ENCODE results near the gene DCN.

The DCN gene

GRCh38 chr12:91186156-91186555 is 3.5 kb upstream of the DCN start:
- no peak for DNase-seq (ENCODE audit: low read depth)

- DNase-seq (ENCODE audit: low read depth), result no peak
Observed at GRCh38 chr12:91185421-91185820, 2.8 kb upstream of the DCN start.

- no peak for DNase-seq (ENCODE audit: low read depth)
Observed at GRCh38 chr12:91183551-91183950, 934 bp upstream of the DCN start.

GRCh38 chr12:91180582-91181395 is 1.8 kb downstream of the DCN start:
- DNase-seq (ENCODE audit: low read depth), result peak; percentile 44

GRCh38 chr12:91179966-91180561 is 2.6 kb downstream of the DCN start:
- no peak for DNase-seq (ENCODE audit: low read depth)

- DNase-seq (ENCODE audit: low read depth), result peak; percentile 34
Observed at GRCh38 chr12:91179315-91179714, 3.3 kb downstream of the DCN start.

GRCh38 chr12:91178781-91179180 is 3.8 kb downstream of the DCN start:
- no peak for DNase-seq (ENCODE audit: low read depth)

- DNase-seq (ENCODE audit: low read depth), result peak; percentile 51
Observed at GRCh38 chr12:91178139-91178561, 4.5 kb downstream of the DCN start.

- DNase-seq (ENCODE audit: low read depth), result no peak
Observed at GRCh38 chr12:91177381-91177780, 5.2 kb downstream of the DCN start.

GRCh38 chr12:91176915-91177314 is 5.7 kb downstream of the DCN start:
- DNase-seq (ENCODE audit: low read depth), result no peak

- DNase-seq (ENCODE audit: low read depth), result no peak
Observed at GRCh38 chr12:91176358-91176757, 6.3 kb downstream of the DCN start.

GRCh38 chr12:91173124-91173523 is 9.5 kb downstream of the DCN start:
- DNase-seq (ENCODE audit: low read depth), result no peak

- DNase-seq (ENCODE audit: low read depth), result no peak
Observed at GRCh38 chr12:91172096-91172495, 10.5 kb downstream of the DCN start.

- DNase-seq (ENCODE audit: low read depth), result no peak
Observed at GRCh38 chr12:91171476-91171875, 11.1 kb downstream of the DCN start.

GRCh38 chr12:91163116-91163515 is 19.5 kb downstream of the DCN start:
- no peak for DNase-seq (ENCODE audit: low read depth)

- no peak for DNase-seq (ENCODE audit: low read depth)
Observed at GRCh38 chr12:91161009-91161408, 21.6 kb downstream of the DCN start.

- no peak for DNase-seq (ENCODE audit: low read depth)
Observed at GRCh38 chr12:91155990-91156389, 26.6 kb downstream of the DCN start.

- no peak for DNase-seq (ENCODE audit: low read depth)
Observed at GRCh38 chr12:91154131-91154530, 28.5 kb downstream of the DCN start.

- peak; percentile 69 for DNase-seq (ENCODE audit: low read depth)
Observed at GRCh38 chr12:91144053-91144452, 38.6 kb downstream of the DCN start.

GRCh38 chr12:91143206-91143605 is 39.4 kb downstream of the DCN start:
- DNase-seq (ENCODE audit: low read depth), result no peak

GRCh38 chr12:91142221-91142631 is 40.4 kb downstream of the DCN start:
- DNase-seq (ENCODE audit: low read depth), result no peak

- DNase-seq (ENCODE audit: low read depth), result peak; percentile 76
Observed at GRCh38 chr12:91140026-91140931, 42.3 kb downstream of the DCN start.

GRCh38 chr12:91139286-91139685 is 43.3 kb downstream of the DCN start:
- no peak for DNase-seq (ENCODE audit: low read depth)

Data from ELR (cell line).